B cell (primary cell): ENCODE results near the gene HFM1. TPM values are rescaled to one million over a fixed set of nuclear protein-coding genes. Genes with fewer than 3 reads are reported as not detected.

Source experiments
- ATAC-seq: fragments of 200-7000 bp; cut with Tn5 transposase; one replicate; pipeline ENCODE4 v1.10.0; 2021; ENCODE audit warnings: low read depth, mild to moderate bottlenecking, moderate number of reproducible peaks, moderate library complexity
- CTCF ChIA-PET: fragments of 350-600 bp; sonication (Branson Sonifier 250); formaldehyde crosslinking; loops from one replicate; lab custom pipeline; 2021; ENCODE audit warnings: antibody characterized with exemption, inconsistent platforms; lab: Charles Lee
- POLR2A ChIA-PET: fragments of 350-600 bp; sonication (Branson Sonifier 250); formaldehyde crosslinking; loops from one replicate; lab custom pipeline; 2021; ENCODE audit warnings: antibody characterized with exemption; lab: Charles Lee
- DNase-seq: peaks from one replicate; pipeline ENCODE4 v3.0.0; 2013
- H2AFZ ChIP-seq: 2 replicates; pipeline ENCODE4 v1.6.1; 2012; ENCODE audit warnings: mild to moderate bottlenecking, low read depth, low read length; ENCODE audit not compliant: insufficient read depth, poor library complexity, severe bottlenecking
- H3K27ac ChIP-seq, 2 donors: 1 replicate in 1 of 2; 2 replicates in 1 of 2; pipeline ENCODE4 v1.5.1; 2012 to 2013; ENCODE audit warnings: low read length in 2 of 2, mild to moderate bottlenecking in 2 of 2, moderate library complexity in 1 of 2
- H3K27me3 ChIP-seq, 4 experiments: fragments of 200-600 bp in 1 of 4; sonication (generic) in 1 of 4; replicated peaks in 1 of 4; 1 replicate in 2 of 4; 2 replicates in 2 of 4; pipeline versions ENCODE4 v1.6.1 to v1.7.0; 2013 to 2016; ENCODE audit warnings: low read length in 3 of 4, mild to moderate bottlenecking in 2 of 4, mixed read lengths in 1 of 4, moderate library complexity in 1 of 4; ENCODE audit not compliant: insufficient read depth in 4 of 4, control insufficient read depth in 3 of 4; ENCODE audit errors: control extremely low read depth in 1 of 4
- H3K36me3 ChIP-seq, 2 experiments: replicated peaks in 1 of 2; 1 replicate in 1 of 2; 2 replicates in 1 of 2; pipeline versions ENCODE4 v1.6.1 to v1.7.1; 2013; ENCODE audit warnings: low read length in 1 of 2; ENCODE audit not compliant: insufficient read depth in 2 of 2, control insufficient read depth in 1 of 2; ENCODE audit errors: control extremely low read depth in 1 of 2, extremely low read depth in 1 of 2
- H3K4me1 ChIP-seq, 2 donors: fragments of 200-600 bp in 1 of 2; sonication (generic) in 1 of 2; 1 replicate in 1 of 2; 2 replicates in 1 of 2; pipeline versions ENCODE4 v1.5.1 to v1.6.1; 2013 to 2017; ENCODE audit warnings: low read length in 2 of 2; ENCODE audit not compliant: control insufficient read depth in 2 of 2, insufficient read depth in 2 of 2
- H3K4me2 ChIP-seq: replicated peaks from 2 replicates; pipeline ENCODE3; 2012; ENCODE audit warnings: mild to moderate bottlenecking, low read depth, low read length; ENCODE audit not compliant: poor library complexity, severe bottlenecking
- H3K4me3 ChIP-seq, 5 experiments: fragments of 200-600 bp in 1 of 5; sonication (generic) in 1 of 5; 1 replicate in 3 of 5; 2 replicates in 2 of 5; pipeline versions ENCODE4 v1.5.1 to v1.7.0; 2011 to 2016; ENCODE audit warnings: low read length in 4 of 5, mild to moderate bottlenecking in 4 of 5, low read depth in 2 of 5, control low read depth in 1 of 5, moderate library complexity in 1 of 5; ENCODE audit not compliant: insufficient read depth in 1 of 5; ENCODE audit errors: control extremely low read depth in 1 of 5, extremely low read depth in 1 of 5
- H3K79me2 ChIP-seq: fragments of 200-600 bp; sonication (generic); one replicate; pipeline ENCODE4 v1.6.0; 2016; ENCODE audit warnings: low read length; ENCODE audit not compliant: control insufficient read depth, insufficient read depth
- H3K9ac ChIP-seq: fragments of 200-600 bp; sonication (generic); 2 replicates; pipeline ENCODE4 v1.6.1; 2017; ENCODE audit warnings: mild to moderate bottlenecking, low read length, moderate library complexity
- H3K9me3 ChIP-seq, 3 donors: one replicate each; pipeline versions ENCODE4 v1.6.1 to v1.7.1; 2013; ENCODE audit warnings: low read length in 2 of 3; ENCODE audit not compliant: control insufficient read depth in 2 of 3, insufficient read depth in 1 of 3; ENCODE audit errors: control extremely low read depth in 1 of 3
- H4K20me1 ChIP-seq: 2 replicates; pipeline ENCODE4 v1.6.0; 2012; ENCODE audit warnings: mild to moderate bottlenecking, low read length; ENCODE audit not compliant: insufficient read depth, control insufficient read depth, poor library complexity, severe bottlenecking
- H3K27ac Mint-ChIP-seq: one replicate; pipeline ENCODE4 v1.8.0; 2021; ENCODE audit warnings: mixed read lengths
- H3K27me3 Mint-ChIP-seq: one replicate; pipeline ENCODE4 v1.8.0; 2021; ENCODE audit warnings: mixed read lengths
- H3K4me1 Mint-ChIP-seq: one replicate; pipeline ENCODE4 v1.8.0; 2021; ENCODE audit warnings: mixed read lengths
- H3K4me3 Mint-ChIP-seq: one replicate; pipeline ENCODE4 v1.8.0; 2021; ENCODE audit warnings: mixed read lengths
- H3K9me3 Mint-ChIP-seq: one replicate; pipeline ENCODE4 v1.8.0; 2022; ENCODE audit warnings: mixed read lengths; ENCODE audit not compliant: insufficient read depth
- CTCF ChIP-seq: fragments of 200-600 bp; IDR thresholded peaks from one replicate; pipeline ENCODE4 v1.8.0; 2022; ENCODE audit warnings: antibody characterized with exemption, mild to moderate bottlenecking
- EZH2 ChIP-seq: IDR thresholded peaks from 2 replicates; pipeline ENCODE4 v1.6.1; 2012; ENCODE audit warnings: borderline replicate concordance, low read depth, mild to moderate bottlenecking, moderate library complexity, low read length; ENCODE audit not compliant: insufficient read depth, poor library complexity, severe bottlenecking
- WGBS: methylation state at CpG from one replicate; pipeline ENCODE4 v1.1.5; 2013; ENCODE audit warnings: missing lambda C conversion rate; ENCODE audit not compliant: insufficient coverage; 5-methylcytosine and 5-hydroxymethylcytosine counted together
- intact Hi-C: fragments of 100-400 bp; cut with micrococcal nuclease; formaldehyde crosslinking; loops from one replicate; pipeline ENCODE4 v1.10.0; 2022
- polyA plus RNA-seq: library from polyadenylated mRNA; depleted of rRNA; stranded (reverse); fragments of >200 nt; gene quantifications from 2 replicates; pipeline ENCODE4 v1.2.3, GENCODE V29; 2012
- total RNA-seq, 2 donors: library from RNA; stranded (reverse); fragments of 120-200 nt in 1 of 2; gene quantifications; 1 replicate in 1 of 2; 2 replicates in 1 of 2; pipeline versions ENCODE4 v1.2.3 to v1.2.4, GENCODE V29; 2013 to 2022

The HFM1 gene
- total and polyA plus RNA-seq, 2 donors (not counting 1 experiment from before 2014, with no cell fraction given), result not detected

GRCh38 chr1:91349524-91349923 lies 55.1 kb downstream of the HFM1 start:
- Mint-ChIP-seq H3K4me3 (no peak overlapping the region), H3K27ac (no peak overlapping the region), H3K4me1 (no peaks in the 10 kb centered on the region), H3K27me3 (no peaks in the 10 kb centered on the region), H3K9me3 (peaks cover 6% of the 10 kb centered on the region)
- Histone ChIP-seq H3K4me3 (no peak overlapping the region), H2AFZ (no peak overlapping the region), H3K27me3 (no peaks in the 10 kb centered on the region), H3K9me3 (peaks cover 0 to 8% (median 3%) of the 10 kb centered on the region in 3 donors), H4K20me1 (no peaks in the 10 kb centered on the region), H3K27ac (no peak overlapping the region), H3K79me2 (no peaks in the 10 kb centered on the region), H3K9ac (no peak overlapping the region), H3K4me1 (no peaks in the 10 kb centered on the region), H3K36me3 (no peaks in the 10 kb centered on the region), H3K4me2 (no peak overlapping the region)
- POLR2A ChIA-PET, result no interaction called here
- WGBS, result no CpG with 5 or more reads among the region's 2 CpGs
- intact Hi-C loops, result no loop called here
- TF ChIP-seq EZH2, result no peak
- no peak for TF ChIP-seq CTCF
- CTCF ChIA-PET, result no interaction called here
- no peak for DNase-seq
- ATAC-seq, result no peak

DNA sequence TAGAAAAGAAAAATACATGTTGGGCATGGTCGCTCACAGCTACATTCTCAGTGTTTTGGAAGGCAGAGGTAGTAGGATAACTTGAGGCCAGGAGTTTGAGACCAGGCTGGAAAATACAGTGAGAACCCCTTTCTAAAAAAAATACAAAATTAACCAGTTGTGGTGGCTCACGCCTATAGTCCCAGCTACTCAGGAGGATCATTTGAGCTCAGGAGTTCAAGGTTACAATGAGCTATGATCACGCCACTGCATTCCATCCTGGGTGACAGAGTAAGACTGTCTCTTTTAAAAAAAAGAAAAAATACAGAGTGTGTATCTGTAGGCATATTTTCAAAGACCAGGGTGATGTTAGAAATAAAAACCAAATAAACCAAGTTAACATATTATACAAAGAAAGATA lies 57.8 kb downstream of the HFM1 start:
- Histone ChIP-seq H3K4me1 (no peaks in the 10 kb centered on the region), H4K20me1 (no peaks in the 10 kb centered on the region), H3K79me2 (no peaks in the 10 kb centered on the region), H3K27ac (no peak overlapping the region), H3K4me3 (no peak overlapping the region), H3K9me3 (no peaks in the 10 kb centered on the region), H3K36me3 (no peaks in the 10 kb centered on the region), H3K27me3 (no peaks in the 10 kb centered on the region), H3K9ac (no peak overlapping the region), H3K4me2 (no peak overlapping the region), H2AFZ (no peak overlapping the region)
- WGBS, result 90% methylated on average over 2 of the region's 3 CpGs
- ATAC-seq (no peak), DNase-seq (no peak)
- no peaks in the 10 kb centered on the region for H3K4me1 Mint-ChIP-seq
- CTCF ChIA-PET, result no interaction called here
- POLR2A ChIA-PET, result no interaction called here
- H3K4me3 Mint-ChIP-seq, result no peak overlapping the region
- no peak overlapping the region for H3K27ac Mint-ChIP-seq
- no peaks in the 10 kb centered on the region for H3K27me3 Mint-ChIP-seq
- intact Hi-C loops, result no loop called here
- H3K9me3 Mint-ChIP-seq, result no peaks in the 10 kb centered on the region
- TF ChIP-seq CTCF (no peak), EZH2 (no peak)
